ENCODE results near the gene PMVK. TPM values are rescaled to one million over a fixed set of nuclear protein-coding genes. Genes with fewer than 3 reads are reported as not detected.
A peak's percentile ranks its signal among the peaks of the same experiment; 100 is the strongest.

Gene PMVK
- polyA plus RNA-seq, 3 donors, result 17.2 to 43.2 (median 41.9) TPM

DNA sequence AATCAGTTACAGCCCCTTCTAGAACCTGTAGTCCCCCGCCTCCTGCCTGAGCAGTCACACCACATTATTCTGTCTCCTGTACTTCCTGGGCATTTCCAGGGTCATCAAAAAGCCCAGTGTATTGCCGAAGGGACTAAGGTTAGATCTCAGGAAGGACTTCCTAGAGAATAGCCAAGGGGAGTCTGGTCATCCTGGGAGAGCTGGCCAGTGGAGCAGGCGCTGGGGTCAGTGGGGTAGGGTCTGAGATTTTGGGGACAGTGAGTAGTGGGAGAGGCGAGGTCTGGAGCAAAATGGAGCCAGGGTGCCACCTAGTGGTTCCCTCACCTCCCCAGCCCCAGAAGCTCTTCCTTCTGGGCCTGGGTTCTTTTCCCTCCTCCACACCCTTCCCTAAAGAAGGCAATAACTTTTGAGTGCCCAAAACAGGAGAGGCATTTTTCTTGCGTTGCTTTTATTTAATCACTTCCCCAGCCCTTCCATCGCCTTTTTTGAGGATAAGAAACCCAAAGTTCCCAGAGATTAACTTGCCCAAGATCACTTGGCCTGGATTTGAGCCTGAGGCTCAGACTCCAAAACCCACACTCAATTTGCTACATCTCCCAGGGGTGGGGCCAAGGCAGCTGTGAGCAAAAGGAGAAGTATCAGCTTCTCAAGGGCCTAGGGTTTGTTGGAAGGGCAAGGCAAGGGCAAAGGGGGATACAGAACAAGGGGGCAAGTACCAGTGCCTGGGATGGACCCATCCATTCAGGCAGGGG lies 7.3 kb upstream of the PMVK start:
- Histone ChIP-seq H4K20me1 (ENCODE audit: insufficient read depth, low read length) (no peaks in the 10 kb centered on the region), H3K36me3 (replicated peaks in 1 of 2; ENCODE audit: control insufficient read depth in 1 of 2, insufficient read depth in 2 of 2, low read length in 2 of 2) (peaks cover 31 to 43% of the 10 kb centered on the region in 2 donors), H3K27ac (ENCODE audit: low read depth in 1 of 2, low read length in 2 of 2) (peak overlapping the region; percentile 47 to 82), H3K27me3 (ENCODE audit: control insufficient read depth in 2 of 2, insufficient read depth in 2 of 2, low read length in 2 of 2) (no peaks in the 10 kb centered on the region), H3K79me2 (ENCODE audit: insufficient read depth, low read length) (no peaks in the 10 kb centered on the region), H3K9ac (ENCODE audit: insufficient read depth, low read length, poor library complexity, severe bottlenecking) (peak overlapping the region; percentile 12), H3K9me3 (replicated peaks in 1 of 2; ENCODE audit: control insufficient read depth in 1 of 2, insufficient read depth in 1 of 2, low read length in 2 of 2) (no peaks in the 10 kb centered on the region), H3K4me1 (ENCODE audit: control insufficient read depth in 1 of 2, insufficient read depth in 2 of 2, low read length in 2 of 2) (peaks cover 40 to 50% of the 10 kb centered on the region in 2 donors), H2AFZ (ENCODE audit: insufficient read depth, low read depth, low read length, poor library complexity, severe bottlenecking) (peak overlapping the region; percentile 31), H3K4me3 (replicated peaks in 1 of 3; ENCODE audit: low read depth in 2 of 3, low read length in 3 of 3) (peak overlapping the region in 1 of 3 experiments; percentile 18), H3K4me2 (replicated peaks; ENCODE audit: extremely low read depth, low read length, poor library complexity, severe bottlenecking) (peak overlapping the region; percentile 48)
- H3K36me3 Mint-ChIP-seq, result peaks cover 30 to 41% of the 10 kb centered on the region in 2 donors
- intact Hi-C loops (cut with micrococcal nuclease), result no loop called here
- H3K27me3 Mint-ChIP-seq (ENCODE audit: low read depth in 3 of 3), result peaks cover 0 to 3% (median 0%) of the 10 kb centered on the region in 3 donors
- H3K9me3 Mint-ChIP-seq, result no peaks in the 10 kb centered on the region
- TF ChIP-seq, protein P1, sequence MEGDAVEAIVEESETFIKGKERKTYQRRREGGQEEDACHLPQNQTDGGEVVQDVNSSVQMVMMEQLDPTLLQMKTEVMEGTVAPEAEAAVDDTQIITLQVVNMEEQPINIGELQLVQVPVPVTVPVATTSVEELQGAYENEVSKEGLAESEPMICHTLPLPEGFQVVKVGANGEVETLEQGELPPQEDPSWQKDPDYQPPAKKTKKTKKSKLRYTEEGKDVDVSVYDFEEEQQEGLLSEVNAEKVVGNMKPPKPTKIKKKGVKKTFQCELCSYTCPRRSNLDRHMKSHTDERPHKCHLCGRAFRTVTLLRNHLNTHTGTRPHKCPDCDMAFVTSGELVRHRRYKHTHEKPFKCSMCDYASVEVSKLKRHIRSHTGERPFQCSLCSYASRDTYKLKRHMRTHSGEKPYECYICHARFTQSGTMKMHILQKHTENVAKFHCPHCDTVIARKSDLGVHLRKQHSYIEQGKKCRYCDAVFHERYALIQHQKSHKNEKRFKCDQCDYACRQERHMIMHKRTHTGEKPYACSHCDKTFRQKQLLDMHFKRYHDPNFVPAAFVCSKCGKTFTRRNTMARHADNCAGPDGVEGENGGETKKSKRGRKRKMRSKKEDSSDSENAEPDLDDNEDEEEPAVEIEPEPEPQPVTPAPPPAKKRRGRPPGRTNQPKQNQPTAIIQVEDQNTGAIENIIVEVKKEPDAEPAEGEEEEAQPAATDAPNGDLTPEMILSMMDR (IDR thresholded peaks at IDR 0.05), result peak; percentile 86
- peaks cover 56% of the 10 kb centered on the region for H3K4me1 Mint-ChIP-seq
- H3K27ac Mint-ChIP-seq, result peak overlapping the region; percentile 64 to 87 (median 81)
- 15% methylated on average over 4 of the region's 6 CpGs for WGBS (ENCODE audit: insufficient coverage)
- peak; percentile 27 to 55 (median 55) for DNase-seq
- peak overlapping the region; percentile 12 to 16 for H3K4me3 Mint-ChIP-seq

DNA sequence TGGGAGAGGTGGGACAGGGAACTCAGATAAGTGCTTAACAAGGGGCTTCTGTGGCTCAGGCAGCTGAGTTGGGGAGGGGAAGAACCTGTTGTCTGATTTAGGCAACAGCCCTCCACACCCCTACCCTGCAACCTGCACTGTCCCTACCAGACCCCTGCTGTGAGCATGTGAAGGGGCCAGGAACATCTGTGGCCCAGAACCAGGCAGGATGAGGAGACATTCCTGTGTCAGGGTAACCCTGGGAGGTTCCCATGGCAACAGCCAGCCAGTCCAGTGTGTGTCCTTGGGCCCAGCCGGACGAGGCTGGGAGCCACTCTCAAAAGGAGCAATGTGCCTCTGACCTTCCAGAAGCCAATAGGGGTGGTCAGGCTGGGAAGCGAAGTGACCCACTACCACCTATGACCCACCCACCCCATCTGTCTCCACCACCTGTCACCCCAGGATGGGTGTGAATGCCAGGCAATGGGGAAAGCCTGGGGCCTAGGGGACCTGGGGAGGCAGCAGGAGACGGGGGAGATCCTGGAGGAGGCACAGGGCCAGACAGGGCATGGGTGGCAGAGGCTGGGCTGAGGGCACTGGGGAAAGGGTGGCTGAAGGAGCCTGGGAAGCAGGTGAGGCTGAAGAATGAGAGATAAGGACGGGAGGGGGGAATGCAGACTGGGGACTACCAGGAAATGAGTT lies 5.0 kb upstream of the PMVK start:
- peak overlapping the region in 1 of 2 donors; percentile 82 for H3K27ac ChIP-seq (ENCODE audit: low read depth in 1 of 2, low read length in 2 of 2)
- no peak overlapping the region for H3K4me3 Mint-ChIP-seq
- H3K27me3 Mint-ChIP-seq (ENCODE audit: low read depth in 3 of 3), result peaks cover 0 to 4% (median 0%) of the 10 kb centered on the region in 3 donors
- intact Hi-C loops (cut with micrococcal nuclease), result no loop called here
- no peaks in the 10 kb centered on the region for H3K9me3 ChIP-seq (replicated peaks in 1 of 2; ENCODE audit: control insufficient read depth in 1 of 2, insufficient read depth in 1 of 2, low read length in 2 of 2)
- H3K79me2 ChIP-seq (ENCODE audit: insufficient read depth, low read length), result no peaks in the 10 kb centered on the region
- peaks cover 70% of the 10 kb centered on the region for H3K4me1 Mint-ChIP-seq
- H3K4me3 ChIP-seq (replicated peaks in 1 of 3; ENCODE audit: low read depth in 2 of 3, low read length in 3 of 3), result no peak overlapping the region
- TF ChIP-seq, protein P1 (IDR thresholded peaks at IDR 0.05), result no peak
- H3K27ac Mint-ChIP-seq, result peak overlapping the region in 5 of 7 donors; percentile 54 to 87 (median 79)
- no peak overlapping the region for H3K4me2 ChIP-seq (replicated peaks; ENCODE audit: extremely low read depth, low read length, poor library complexity, severe bottlenecking)
- peaks cover 0 to 2% (median 0%) of the 10 kb centered on the region in 7 donors for H3K9me3 Mint-ChIP-seq
- no peaks in the 10 kb centered on the region for H3K27me3 ChIP-seq (ENCODE audit: control insufficient read depth in 2 of 2, insufficient read depth in 2 of 2, low read length in 2 of 2)
- H3K36me3 Mint-ChIP-seq, result peaks cover 15 to 18% of the 10 kb centered on the region in 2 donors
- H3K9ac ChIP-seq (ENCODE audit: insufficient read depth, low read length, poor library complexity, severe bottlenecking), result peak overlapping the region; percentile 60
- WGBS (ENCODE audit: insufficient coverage), result no CpG with 5 or more reads among the region's 5 CpGs
- H4K20me1 ChIP-seq (ENCODE audit: insufficient read depth, low read length), result no peaks in the 10 kb centered on the region
- H3K36me3 ChIP-seq (replicated peaks in 1 of 2; ENCODE audit: control insufficient read depth in 1 of 2, insufficient read depth in 2 of 2, low read length in 2 of 2), result peaks cover 12 to 21% of the 10 kb centered on the region in 2 donors
- peaks cover 51 to 66% of the 10 kb centered on the region in 2 donors for H3K4me1 ChIP-seq (ENCODE audit: control insufficient read depth in 1 of 2, insufficient read depth in 2 of 2, low read length in 2 of 2)
- DNase-seq, result no peak
- peak overlapping the region; percentile 66 for H2AFZ ChIP-seq (ENCODE audit: insufficient read depth, low read depth, low read length, poor library complexity, severe bottlenecking)
